A549 (cell line): Measurements from ENCODE around the gene OR51B2. TPM values are rescaled to one million over a fixed set of nuclear protein-coding genes. Genes with fewer than 3 reads are reported as not detected.

Experiments
- polyA plus RNA-seq, 4 experiments: library from polyadenylated mRNA; depleted of rRNA in 3 of 4; stranded (reverse); fragments of >200 nt; fragmentation: RNase III in 1 of 4; extraction: RNeasy Plus Mini Kit Qiagen cat#74134 plus additional on column Dnase treatment in 1 of 4; gene quantifications; 2 replicates in 3 of 4; 3 replicates in 1 of 4; pipeline ENCODE4 v1.2.3, GENCODE V29; 2011 to 2017
- small RNA-seq, 6 experiments: library from RNA; depleted of rRNA; stranded (forward); fragments of <200 nt; gene quantifications; one replicate each; pipeline ENCODE3, GENCODE V24; 2012

Gene OR51B2
- polyA plus RNA-seq, 2 of the 4 experiments (the other 2 are of a cell fraction), result not detected

Small RNA genes lying within 50 kb of the gene (small RNA-seq; reads per million reads assigned to genes)
- gene AC104389.3, result 0 reads per million in 6 experiments

Other genes with a start within 250 kb of the OR51B2 start
- gene OR52A5, start 185.9 kb downstream of the OR51B2 start, polyA plus RNA-seq (2011; rRNA removed), result not detected in 2 replicates
- not detected in 3 replicates for gene OR52A5, start 185.9 kb downstream of the OR51B2 start, polyA plus RNA-seq (2017; fragmentation: RNase III; extraction: RNeasy Plus Mini Kit Qiagen cat#74134 plus additional on column Dnase treatment)
- not detected in 2 replicates for gene OR52A1, start 169.5 kb downstream of the OR51B2 start, polyA plus RNA-seq (2011; rRNA removed)
- not detected in 3 replicates for gene OR52A1, start 169.5 kb downstream of the OR51B2 start, polyA plus RNA-seq (2017; fragmentation: RNase III; extraction: RNeasy Plus Mini Kit Qiagen cat#74134 plus additional on column Dnase treatment)
- not detected in 2 replicates for gene OR51V1, start 123.6 kb downstream of the OR51B2 start, polyA plus RNA-seq (2011; rRNA removed)
- gene OR51V1, start 123.6 kb downstream of the OR51B2 start, polyA plus RNA-seq (2017; fragmentation: RNase III; extraction: RNeasy Plus Mini Kit Qiagen cat#74134 plus additional on column Dnase treatment), result not detected in 3 replicates
- gene HBB, start 97.2 kb downstream of the OR51B2 start, polyA plus RNA-seq (2011; rRNA removed), result 0.30 TPM in 1 of 2 replicates, not detected in the other
- gene HBB, start 97.2 kb downstream of the OR51B2 start, polyA plus RNA-seq (2017; fragmentation: RNase III; extraction: RNeasy Plus Mini Kit Qiagen cat#74134 plus additional on column Dnase treatment), result not detected in 3 replicates
- not detected in 2 replicates for gene HBD, start 89.8 kb downstream of the OR51B2 start, polyA plus RNA-seq (2011; rRNA removed)
- gene HBD, start 89.8 kb downstream of the OR51B2 start, polyA plus RNA-seq (2017; fragmentation: RNase III; extraction: RNeasy Plus Mini Kit Qiagen cat#74134 plus additional on column Dnase treatment), result not detected in 3 replicates
- not detected in 2 replicates for gene HBG1, start 74.4 kb downstream of the OR51B2 start, polyA plus RNA-seq (2011; rRNA removed)
- gene HBG1, start 74.4 kb downstream of the OR51B2 start, polyA plus RNA-seq (2017; fragmentation: RNase III; extraction: RNeasy Plus Mini Kit Qiagen cat#74134 plus additional on column Dnase treatment), result not detected in 3 replicates
- gene HBG2, start 69.5 kb downstream of the OR51B2 start, polyA plus RNA-seq (2011; rRNA removed), result not detected in 2 replicates
- not detected in 3 replicates for gene HBG2, start 69.5 kb downstream of the OR51B2 start, polyA plus RNA-seq (2017; fragmentation: RNase III; extraction: RNeasy Plus Mini Kit Qiagen cat#74134 plus additional on column Dnase treatment)
- gene HBE1, start 54.4 kb downstream of the OR51B2 start, polyA plus RNA-seq (2011; rRNA removed), result 0.24 and 0.32 TPM in 2 replicates
- 0.10 TPM in 1 of 3 replicates, not detected in the others for gene HBE1, start 54.4 kb downstream of the OR51B2 start, polyA plus RNA-seq (2017; fragmentation: RNase III; extraction: RNeasy Plus Mini Kit Qiagen cat#74134 plus additional on column Dnase treatment)
- 0.11 TPM in 1 of 2 replicates, not detected in the other for gene OR51B4, start 22.4 kb downstream of the OR51B2 start, polyA plus RNA-seq (2011; rRNA removed)
- gene OR51B4, start 22.4 kb downstream of the OR51B2 start, polyA plus RNA-seq (2017; fragmentation: RNase III; extraction: RNeasy Plus Mini Kit Qiagen cat#74134 plus additional on column Dnase treatment), result not detected in 3 replicates
- gene OR51B5, start 19.2 kb upstream of the OR51B2 start, polyA plus RNA-seq (2011; rRNA removed), result 0.09 and 0.19 TPM in 2 replicates
- gene OR51B5, start 19.2 kb upstream of the OR51B2 start, polyA plus RNA-seq (2017; fragmentation: RNase III; extraction: RNeasy Plus Mini Kit Qiagen cat#74134 plus additional on column Dnase treatment), result 0.06 to 0.10 TPM in 2 of 3 replicates, not detected in the other
- not detected in 2 replicates for gene OR51B6, start 27.2 kb upstream of the OR51B2 start, polyA plus RNA-seq (2011; rRNA removed)
- gene OR51B6, start 27.2 kb upstream of the OR51B2 start, polyA plus RNA-seq (2017; fragmentation: RNase III; extraction: RNeasy Plus Mini Kit Qiagen cat#74134 plus additional on column Dnase treatment), result not detected in 3 replicates
- gene OR51M1, start 59.5 kb upstream of the OR51B2 start, polyA plus RNA-seq (2011; rRNA removed), result not detected in 2 replicates
- gene OR51M1, start 59.5 kb upstream of the OR51B2 start, polyA plus RNA-seq (2017; fragmentation: RNase III; extraction: RNeasy Plus Mini Kit Qiagen cat#74134 plus additional on column Dnase treatment), result not detected in 3 replicates
- not detected in 2 replicates for gene OR51Q1, start 97.8 kb upstream of the OR51B2 start, polyA plus RNA-seq (2011; rRNA removed)
- gene OR51Q1, start 97.8 kb upstream of the OR51B2 start, polyA plus RNA-seq (2017; fragmentation: RNase III; extraction: RNeasy Plus Mini Kit Qiagen cat#74134 plus additional on column Dnase treatment), result not detected in 3 replicates
- gene OR51I1, start 117.2 kb upstream of the OR51B2 start, polyA plus RNA-seq (2011; rRNA removed), result not detected in 2 replicates
- not detected in 3 replicates for gene OR51I1, start 117.2 kb upstream of the OR51B2 start, polyA plus RNA-seq (2017; fragmentation: RNase III; extraction: RNeasy Plus Mini Kit Qiagen cat#74134 plus additional on column Dnase treatment)
- not detected in 2 replicates for gene OR51I2, start 125.0 kb upstream of the OR51B2 start, polyA plus RNA-seq (2011; rRNA removed)
- gene OR51I2, start 125.0 kb upstream of the OR51B2 start, polyA plus RNA-seq (2017; fragmentation: RNase III; extraction: RNeasy Plus Mini Kit Qiagen cat#74134 plus additional on column Dnase treatment), result not detected in 3 replicates
- not detected in 2 replicates for gene OR52D1, start 164.4 kb upstream of the OR51B2 start, polyA plus RNA-seq (2011; rRNA removed)
- not detected in 3 replicates for gene OR52D1, start 164.4 kb upstream of the OR51B2 start, polyA plus RNA-seq (2017; fragmentation: RNase III; extraction: RNeasy Plus Mini Kit Qiagen cat#74134 plus additional on column Dnase treatment)
- not detected in 2 replicates for gene UBQLN3, start 185.7 kb upstream of the OR51B2 start, polyA plus RNA-seq (2011; rRNA removed)
- gene UBQLN3, start 185.7 kb upstream of the OR51B2 start, polyA plus RNA-seq (2017; fragmentation: RNase III; extraction: RNeasy Plus Mini Kit Qiagen cat#74134 plus additional on column Dnase treatment), result not detected in 3 replicates
- gene UBQLNL, start 192.4 kb upstream of the OR51B2 start, polyA plus RNA-seq (2011; rRNA removed), result 0.41 and 0.71 TPM in 2 replicates
- gene UBQLNL, start 192.4 kb upstream of the OR51B2 start, polyA plus RNA-seq (2017; fragmentation: RNase III; extraction: RNeasy Plus Mini Kit Qiagen cat#74134 plus additional on column Dnase treatment), result 0.06 to 0.13 TPM (median 0.12 TPM) in 3 replicates
- not detected in 2 replicates for gene OR52H1, start 224.2 kb upstream of the OR51B2 start, polyA plus RNA-seq (2011; rRNA removed)
- gene OR52H1, start 224.2 kb upstream of the OR51B2 start, polyA plus RNA-seq (2017; fragmentation: RNase III; extraction: RNeasy Plus Mini Kit Qiagen cat#74134 plus additional on column Dnase treatment), result not detected in 3 replicates